Prostate gland (tissue), 2 donors: ENCODE data around the gene FAM151B.

Source experiments
- CTCF ChIP-seq, 4 experiments: fragments of 200-600 bp in 2 of 4; fragments of 450-650 bp in 2 of 4; sonication (generic) in 2 of 4; IDR thresholded peaks; 1 replicate in 3 of 4; 2 replicates in 1 of 4; pipeline ENCODE4 v1.5.1; 2016 to 2019; ENCODE audit warnings: antibody characterized with exemption in 4 of 4, mild to moderate bottlenecking in 2 of 4, moderate library complexity in 2 of 4
- POLR2A ChIP-seq: fragments of 450-650 bp; IDR thresholded peaks from one replicate; pipeline ENCODE4 v1.6.1; 2016; ENCODE audit warnings: antibody characterized with exemption, mild to moderate bottlenecking
- POLR2AphosphoS5 ChIP-seq: sonication (generic); formaldehyde crosslinking; IDR thresholded peaks from one replicate; pipeline ENCODE4 v1.6.1; 2017; ENCODE audit warnings: antibody characterized with exemption

DNA sequence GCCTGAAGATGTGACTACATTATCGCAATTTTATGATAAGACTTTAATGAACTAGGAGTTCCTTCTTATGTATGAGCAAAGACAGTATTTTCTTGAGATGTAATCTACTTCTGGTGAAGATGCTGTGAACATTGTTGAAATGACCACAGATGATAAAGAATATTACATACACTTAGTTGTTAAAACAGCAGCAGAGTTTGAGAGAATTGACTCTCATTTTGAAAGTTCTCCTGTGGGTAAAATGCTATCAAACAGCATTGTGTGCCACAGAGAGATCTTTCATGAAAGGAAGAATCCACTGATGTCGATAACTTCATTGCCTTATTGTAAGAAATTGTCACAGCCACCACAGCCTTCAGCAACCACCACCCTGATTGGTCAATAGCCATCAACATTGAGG, 8.0 kb downstream of the FAM151B start:
- no peak for TF ChIP-seq CTCF (IDR thresholded peaks at IDR 0.05)
- TF ChIP-seq POLR2AphosphoS5 = no peak
- no peak for TF ChIP-seq POLR2A
